Measurements from ENCODE around the gene LRRC38.
"Not testable (repeated sequence)": the region's sequence is repeated elsewhere in the genome, so short reads cannot be mapped to it uniquely, and the experiment has no call there.

The LRRC38 gene, protein sequence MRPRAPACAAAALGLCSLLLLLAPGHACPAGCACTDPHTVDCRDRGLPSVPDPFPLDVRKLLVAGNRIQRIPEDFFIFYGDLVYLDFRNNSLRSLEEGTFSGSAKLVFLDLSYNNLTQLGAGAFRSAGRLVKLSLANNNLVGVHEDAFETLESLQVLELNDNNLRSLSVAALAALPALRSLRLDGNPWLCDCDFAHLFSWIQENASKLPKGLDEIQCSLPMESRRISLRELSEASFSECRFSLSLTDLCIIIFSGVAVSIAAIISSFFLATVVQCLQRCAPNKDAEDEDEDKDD

DNA sequence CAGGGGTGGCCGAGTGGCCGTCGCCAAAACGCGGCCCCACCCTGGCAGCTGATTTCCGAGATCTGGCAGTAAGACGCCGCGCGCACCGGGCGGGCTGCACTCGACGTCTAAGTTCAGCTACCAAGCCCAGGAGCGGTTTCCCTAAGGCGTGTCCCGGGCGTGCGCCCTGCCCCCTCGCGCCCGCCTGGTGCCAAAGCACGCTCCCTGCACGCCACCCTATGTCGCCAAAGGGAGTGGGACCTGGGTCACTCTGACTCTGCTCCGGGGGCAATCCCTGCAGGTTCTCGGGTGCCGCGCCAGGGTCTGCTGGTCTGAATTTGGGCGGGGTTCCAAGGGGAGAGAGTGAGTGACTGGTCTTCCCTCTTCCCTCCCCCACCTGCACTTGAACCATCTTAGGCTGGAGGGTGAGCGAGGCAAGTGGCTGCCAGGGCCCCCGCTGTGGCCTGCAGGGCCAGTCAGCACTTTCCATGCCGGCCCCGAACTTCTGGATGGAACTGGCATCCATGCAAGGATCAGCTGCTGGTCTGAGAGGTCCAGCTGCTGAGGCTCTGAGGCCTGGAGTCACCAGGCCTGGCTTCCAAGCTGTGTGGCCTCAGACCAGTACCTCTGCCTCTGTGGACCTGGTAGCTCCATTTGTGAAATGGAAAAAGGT is at the start of gene LRRC38:
TSS of gene LRRC38 (minus strand) at position 109 of the 652 bp plus-strand sequence. CDS start 410 bp downstream, outside the sequence.
- DNase-seq (ENCODE audit: low read depth in 2 of 2), result peak in 1 of 2 experiments; percentile 1

DNA sequence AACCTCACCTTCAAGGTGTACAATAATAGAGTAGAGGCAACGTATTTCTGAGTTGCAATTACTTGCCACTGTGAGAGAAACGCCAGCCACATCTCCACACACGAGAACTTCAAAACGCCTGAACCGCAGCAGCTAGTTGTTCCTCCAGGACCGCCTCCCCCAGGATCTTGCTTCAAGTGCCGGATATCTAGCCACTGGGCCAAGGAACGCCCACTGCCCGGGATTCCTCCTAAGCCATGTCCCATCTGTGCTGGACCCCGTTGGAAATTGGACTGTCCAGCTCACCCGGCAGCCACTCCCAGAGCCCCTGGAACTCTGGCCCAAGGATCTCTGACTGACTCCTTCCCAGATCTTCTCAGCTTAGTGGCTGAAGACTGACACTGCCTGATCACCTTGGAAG is 49.2 kb upstream of the LRRC38 start:
- not testable (repeated sequence) for DNase-seq (ENCODE audit: low read depth in 2 of 2)

DNA sequence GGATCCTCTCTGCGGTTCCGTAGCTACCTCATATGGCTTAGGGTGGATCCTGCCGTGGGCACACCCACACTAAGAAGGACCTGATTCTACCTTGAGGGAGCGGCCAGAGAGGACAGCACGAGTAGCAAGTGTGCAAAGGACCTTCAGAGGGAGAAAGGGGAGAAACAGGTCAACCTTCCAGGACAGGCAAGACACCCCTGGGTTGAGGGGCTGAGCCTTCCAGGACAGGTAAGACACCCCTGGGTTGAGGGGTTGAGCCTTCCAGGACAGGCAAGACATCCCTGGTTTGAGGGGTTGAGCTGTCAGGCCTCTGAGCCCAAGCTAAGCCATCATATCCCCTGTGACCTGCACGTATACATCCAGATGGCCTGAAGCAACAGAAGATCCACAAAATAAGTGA is 46.7 kb upstream of the LRRC38 start:
- no peak for DNase-seq (ENCODE audit: low read depth in 2 of 2)

DNA sequence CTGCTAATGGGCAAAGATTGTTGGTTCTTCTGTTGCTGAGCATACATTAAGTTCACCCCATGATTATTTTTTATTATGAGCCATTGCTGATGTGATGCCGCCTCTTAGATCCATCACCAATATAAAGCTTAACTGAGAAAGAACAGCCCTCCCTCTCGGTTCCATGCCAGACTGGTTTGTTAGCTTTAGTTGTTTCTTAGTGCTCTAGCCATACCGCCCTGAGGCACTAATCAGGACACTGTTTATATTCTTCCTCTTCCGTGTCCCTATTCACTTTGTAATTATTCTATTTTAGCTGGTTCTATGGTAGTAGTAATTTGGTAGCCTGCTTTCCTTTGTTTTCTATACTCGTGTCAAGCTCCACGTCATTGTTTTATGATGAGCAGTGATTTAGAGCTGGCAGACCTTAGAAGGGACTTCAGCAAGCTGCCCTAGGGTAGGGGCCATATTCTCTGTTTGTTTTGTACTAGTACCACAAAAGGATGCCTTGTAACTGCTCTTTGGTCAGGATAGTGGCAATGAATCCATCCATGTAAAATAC is 42.5 kb upstream of the LRRC38 start:
- no peak for DNase-seq (ENCODE audit: low read depth in 2 of 2)

DNA sequence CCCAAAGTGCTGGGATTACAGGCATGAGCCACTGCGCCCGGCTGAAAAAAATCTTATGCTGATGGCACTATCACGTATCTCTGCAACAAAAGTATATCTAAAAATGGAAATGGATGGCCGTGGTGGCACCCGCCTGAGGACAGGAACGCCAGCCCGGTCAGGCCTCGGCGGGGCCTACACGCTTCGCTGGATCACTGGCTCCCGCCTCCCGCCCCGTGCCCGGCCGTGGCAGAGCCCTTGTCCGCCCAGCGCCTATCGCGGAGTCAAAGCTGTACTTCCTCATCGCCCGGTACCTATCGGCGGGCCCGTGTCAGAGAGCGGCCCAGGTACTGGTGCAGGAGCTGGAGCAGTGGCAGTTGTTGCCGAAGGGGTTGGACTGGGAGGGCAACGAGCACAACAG is 41.0 kb upstream of the LRRC38 start:
- DNase-seq (ENCODE audit: low read depth in 2 of 2), result no peak

DNA sequence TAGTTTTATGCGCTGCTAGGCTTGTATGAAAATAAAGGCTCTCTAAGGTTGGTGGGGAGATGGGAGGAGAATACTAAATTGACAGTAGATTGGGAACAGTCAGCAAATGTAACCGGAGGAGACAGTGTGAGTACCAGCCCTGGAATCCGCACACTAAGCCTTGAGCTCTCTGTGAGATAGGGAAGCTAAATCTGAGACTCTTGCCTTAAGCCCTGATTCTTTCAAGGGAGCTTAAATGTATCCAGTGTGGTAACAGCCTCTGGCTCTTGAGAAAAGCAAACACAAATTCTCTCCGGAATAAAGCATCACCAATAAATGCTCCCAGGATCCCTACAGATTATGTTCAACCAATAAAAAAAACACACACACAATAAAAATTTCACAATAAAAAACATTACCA is 36.9 kb upstream of the LRRC38 start:
- DNase-seq (ENCODE audit: low read depth in 2 of 2), result no peak

DNA sequence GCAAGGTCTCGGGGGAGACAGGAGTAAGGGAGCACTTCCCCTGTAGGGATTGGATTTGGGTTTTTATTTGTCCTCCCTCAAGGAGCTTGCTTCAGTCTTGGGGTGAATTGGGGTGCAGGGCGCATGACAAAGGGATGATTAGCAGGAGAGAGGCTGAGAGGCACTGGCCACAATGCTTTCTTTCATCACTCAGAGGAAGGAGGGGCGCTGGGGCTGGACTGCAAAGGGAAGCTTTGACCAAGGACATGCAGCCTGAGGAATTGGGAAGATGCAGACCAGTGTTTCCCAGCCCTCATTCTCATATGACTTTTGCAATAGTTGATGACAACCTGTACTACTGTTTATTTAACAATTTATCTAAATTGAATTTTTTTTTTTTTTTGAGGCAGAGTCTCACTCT is 35.7 kb upstream of the LRRC38 start:
- no peak for DNase-seq (ENCODE audit: low read depth in 2 of 2)

DNA sequence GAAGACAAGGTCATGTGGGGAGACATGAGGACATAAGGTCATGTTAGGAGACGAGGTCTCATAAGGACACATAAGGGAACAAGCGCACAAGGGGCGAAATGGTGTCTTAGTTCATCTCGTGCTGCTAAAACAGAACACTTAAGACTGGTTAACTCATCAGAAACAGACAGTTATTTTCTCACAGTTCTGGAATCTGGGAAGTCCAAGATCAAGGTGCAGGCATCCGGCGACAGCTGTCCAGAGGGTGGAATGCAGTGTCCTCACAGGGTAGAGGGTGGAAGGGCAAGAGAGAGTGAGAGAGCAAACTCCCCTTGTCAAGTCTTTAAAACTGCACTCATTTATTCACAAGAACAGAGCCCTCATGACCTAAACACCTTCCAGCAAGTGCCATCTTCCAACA is 35.2 kb upstream of the LRRC38 start:
- no peak for DNase-seq (ENCODE audit: low read depth in 2 of 2)

DNA sequence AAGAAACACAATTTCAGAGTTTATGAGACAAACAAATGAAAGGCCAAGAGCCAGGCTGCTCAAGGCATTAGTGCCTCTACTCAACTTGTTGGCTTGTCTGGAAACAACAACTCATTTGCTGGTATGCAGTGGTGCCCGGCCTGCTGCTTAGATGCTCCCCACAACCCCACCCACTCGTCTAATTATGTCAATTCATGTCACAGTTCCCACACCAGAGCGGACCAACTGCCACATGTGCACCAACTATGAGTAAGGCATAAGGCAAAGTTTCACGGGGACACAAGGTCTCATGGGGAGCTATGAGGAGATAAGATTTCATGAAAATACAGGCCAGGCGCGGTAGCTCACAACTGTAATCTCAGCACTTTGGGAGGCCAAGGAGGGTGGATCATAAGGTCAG is 34.5 kb upstream of the LRRC38 start:
- no peak for DNase-seq (ENCODE audit: low read depth in 2 of 2)

DNA sequence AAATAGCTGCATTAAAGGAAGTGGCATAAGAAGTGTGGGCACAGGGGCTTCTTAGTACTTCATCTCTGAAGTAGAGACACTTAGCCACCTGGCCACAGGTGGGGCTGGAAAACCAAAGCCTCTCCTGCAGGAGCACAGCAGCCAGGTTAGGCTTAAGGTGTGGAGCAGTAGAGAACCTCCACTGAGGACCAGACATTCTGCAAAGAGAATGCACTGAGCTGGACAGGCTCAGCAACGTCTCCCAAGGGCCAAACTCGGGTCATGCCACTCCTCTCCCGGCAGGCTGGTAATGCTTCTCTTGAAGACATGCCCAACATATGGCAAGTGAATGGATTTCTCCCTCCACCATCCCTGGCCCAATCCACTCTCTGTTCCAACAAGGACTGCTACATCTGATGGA is 33.0 kb upstream of the LRRC38 start:
- DNase-seq (ENCODE audit: low read depth in 2 of 2), result no peak

DNA sequence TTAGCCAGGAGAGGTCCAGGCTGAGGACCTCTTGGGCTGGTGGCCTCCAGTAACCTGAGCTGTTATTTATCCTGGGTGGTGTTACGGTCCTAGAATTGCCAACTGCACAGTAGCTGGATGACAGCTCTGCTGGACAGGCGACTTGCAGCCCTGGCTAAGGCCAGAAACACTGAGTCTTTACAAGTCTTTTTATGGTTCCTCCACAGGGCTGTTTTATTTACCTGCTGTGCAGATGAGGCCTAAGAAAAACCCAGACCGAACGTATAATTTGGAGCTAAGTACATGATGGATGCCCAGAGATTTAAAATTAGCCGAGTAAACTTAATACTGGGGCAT is 30.4 kb upstream of the LRRC38 start:
- no peak for DNase-seq (ENCODE audit: low read depth in 2 of 2)

DNA sequence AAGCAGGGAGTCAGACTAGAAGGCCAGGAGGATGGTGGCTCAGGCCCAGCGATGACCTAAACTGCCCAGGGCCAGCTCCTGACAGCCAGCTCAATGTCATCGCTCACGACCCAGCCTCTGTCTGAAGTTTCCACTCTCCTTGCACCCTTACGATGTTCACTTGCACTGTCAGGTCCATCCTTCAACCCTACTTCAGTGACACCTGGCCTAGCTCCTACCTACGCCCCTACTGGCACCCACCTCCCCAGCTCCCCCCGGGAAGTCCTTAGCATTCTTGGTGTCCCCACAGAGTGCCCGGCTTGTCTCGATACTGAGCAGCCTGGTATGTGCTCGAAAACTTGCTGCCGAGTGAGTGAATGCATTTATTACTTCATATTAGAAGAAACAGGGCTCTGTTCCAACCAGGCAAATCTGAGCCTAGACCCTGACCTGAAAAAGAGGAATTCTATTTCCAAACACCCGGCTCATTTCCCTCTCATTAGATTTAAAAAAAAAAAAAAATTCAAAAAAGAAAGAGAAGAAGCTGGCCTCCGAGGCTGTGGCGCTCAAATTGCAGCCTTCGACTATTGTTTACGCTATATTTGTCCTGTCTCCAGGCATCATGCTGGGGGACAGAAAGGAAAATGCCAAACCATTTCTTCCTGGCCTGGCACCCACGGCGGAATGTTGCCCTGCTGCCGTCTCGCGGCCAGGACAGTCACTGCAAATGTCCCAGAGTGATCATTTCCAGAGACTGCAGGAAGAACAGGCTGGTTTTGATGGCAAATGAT is 29.8 kb upstream of the LRRC38 start:
- DNase-seq (ENCODE audit: low read depth in 2 of 2), result no peak

DNA sequence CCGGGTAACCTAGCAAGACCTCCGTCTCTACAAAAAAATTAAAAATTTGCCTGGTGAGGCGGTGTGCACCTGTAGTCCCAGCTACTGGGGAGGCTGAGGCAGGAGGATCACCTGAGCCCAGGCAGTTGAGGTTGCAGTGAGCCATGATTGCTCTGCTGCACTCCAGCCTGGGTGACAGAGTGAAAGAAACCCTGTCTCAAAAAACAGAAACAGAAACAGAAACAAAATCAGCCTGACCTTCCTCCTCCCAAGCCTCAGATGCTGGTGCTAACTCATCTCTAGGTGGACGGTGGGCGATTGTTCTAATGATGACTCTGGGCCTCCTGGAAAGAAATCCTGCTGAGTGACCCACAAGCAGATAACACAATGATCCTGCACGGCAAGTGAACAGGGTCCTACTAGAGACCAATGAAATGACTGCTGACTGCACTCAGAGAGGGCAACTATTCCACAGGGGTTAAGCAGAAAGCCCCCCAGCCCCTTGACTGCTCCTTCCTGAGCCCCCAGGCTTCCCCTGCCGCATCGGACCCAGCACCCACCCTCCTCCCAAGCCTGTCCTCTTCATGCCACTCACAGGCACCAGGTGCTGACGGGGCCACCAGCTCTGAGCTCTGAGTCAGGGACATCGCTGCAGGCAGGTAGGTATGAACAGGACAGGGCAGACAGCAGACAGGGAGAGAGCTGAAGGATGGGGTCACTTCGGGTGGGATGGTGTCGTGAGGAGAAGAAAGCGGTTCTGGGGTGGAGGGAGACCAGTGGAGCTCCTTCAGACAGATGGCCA is 27.8 kb upstream of the LRRC38 start:
- DNase-seq (ENCODE audit: low read depth in 2 of 2), result no peak

DNA sequence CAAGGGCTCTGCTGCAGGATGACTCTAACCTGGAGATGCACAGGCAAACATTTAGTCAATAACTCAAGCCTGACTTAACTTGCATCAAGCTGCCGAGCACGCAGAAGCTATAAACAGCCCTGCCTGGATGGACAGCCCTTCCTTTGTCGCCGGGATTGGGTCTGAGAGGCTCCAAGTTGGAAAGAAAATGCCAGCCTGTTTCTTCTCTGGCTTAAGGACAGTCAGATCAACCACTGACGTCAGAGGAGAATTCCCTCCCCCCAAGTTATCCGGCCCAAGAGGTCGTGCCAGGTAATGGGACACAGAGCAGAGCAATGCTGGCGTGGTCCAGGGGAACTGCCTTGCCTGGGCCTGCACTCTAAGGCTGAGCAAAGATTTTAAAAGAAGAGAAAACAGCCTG is 27.1 kb upstream of the LRRC38 start:
- DNase-seq (ENCODE audit: low read depth in 2 of 2), result no peak

DNA sequence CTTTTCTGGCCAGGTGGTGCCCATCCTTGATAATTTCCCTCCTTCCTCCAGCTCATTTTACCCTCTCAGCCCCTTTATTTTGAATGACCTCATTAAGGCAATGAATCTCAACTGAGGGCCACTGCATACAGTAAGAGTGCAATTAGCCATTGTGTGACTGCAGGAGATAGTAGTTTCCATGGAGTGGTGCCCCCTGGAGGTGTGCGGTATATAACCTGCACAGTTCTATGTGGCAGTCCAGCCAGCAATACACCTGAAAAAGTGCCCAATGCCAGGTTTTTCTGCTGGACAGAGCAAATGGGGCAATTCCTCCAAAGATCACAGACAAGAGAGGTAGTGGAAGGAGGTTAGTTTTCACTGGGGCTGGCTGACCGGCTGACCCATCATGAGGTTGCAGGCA is 25.9 kb upstream of the LRRC38 start:
- DNase-seq (ENCODE audit: low read depth in 2 of 2), result no peak

DNA sequence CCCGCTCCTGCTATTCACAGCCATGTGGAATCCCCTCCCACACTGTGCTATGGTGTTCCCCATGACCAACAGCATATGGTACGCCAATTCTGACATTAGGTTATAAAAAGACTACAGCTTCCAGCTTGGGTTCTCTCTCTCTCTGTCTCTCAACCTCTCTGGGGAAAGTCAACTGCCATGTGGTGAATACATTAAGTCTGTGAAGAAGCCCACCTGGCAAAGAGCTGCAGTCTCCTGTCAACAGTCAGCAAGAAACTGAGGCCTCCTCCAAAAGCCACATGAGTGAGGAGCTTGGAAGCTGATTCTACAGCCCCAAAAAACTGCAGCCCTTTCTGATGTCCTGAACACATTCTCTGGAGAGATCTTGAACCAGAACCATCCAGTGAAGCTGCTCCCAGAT is 25.0 kb upstream of the LRRC38 start:
- DNase-seq (ENCODE audit: low read depth in 2 of 2), result no peak

DNA sequence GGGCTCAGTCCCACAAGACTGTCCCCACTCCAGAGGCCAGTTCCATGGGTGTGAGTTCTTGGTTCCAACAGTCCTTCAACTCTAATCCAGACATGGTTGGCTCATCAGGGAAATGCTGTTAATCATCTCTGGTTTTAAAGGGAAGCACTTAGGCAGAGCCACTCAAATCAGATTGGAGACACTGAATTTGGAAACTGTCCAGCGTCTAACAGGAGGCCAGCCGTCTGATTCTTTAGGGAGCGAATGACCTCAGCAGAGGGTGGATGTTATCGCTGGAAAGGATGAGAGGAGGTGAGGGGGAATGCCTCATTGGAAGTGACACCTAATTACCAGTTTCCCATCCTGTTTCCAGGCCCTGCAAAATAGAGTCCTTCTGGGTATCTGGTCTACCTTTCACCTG is 22.8 kb upstream of the LRRC38 start:
- DNase-seq (ENCODE audit: low read depth in 2 of 2), result no peak

DNA sequence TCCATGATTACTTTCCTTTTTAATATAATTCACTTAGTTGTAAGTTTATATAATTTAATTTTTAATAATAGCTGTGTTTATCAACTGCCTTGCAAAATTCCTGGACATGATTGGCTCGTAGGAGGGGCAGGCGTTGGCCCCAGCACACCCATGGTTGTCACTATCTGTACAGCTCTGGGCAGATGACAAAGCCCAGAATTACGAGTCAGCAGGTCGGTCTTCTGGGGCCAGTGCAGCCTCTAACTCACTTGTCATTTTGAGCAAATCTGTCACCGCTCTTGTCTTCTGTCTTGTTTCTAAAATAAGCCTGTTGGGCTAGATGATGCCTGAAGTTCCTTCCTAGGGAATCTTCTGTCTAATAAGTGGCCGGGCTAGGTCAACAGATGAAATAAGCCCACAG is 21.4 kb upstream of the LRRC38 start:
- DNase-seq (ENCODE audit: low read depth in 2 of 2), result no peak

DNA sequence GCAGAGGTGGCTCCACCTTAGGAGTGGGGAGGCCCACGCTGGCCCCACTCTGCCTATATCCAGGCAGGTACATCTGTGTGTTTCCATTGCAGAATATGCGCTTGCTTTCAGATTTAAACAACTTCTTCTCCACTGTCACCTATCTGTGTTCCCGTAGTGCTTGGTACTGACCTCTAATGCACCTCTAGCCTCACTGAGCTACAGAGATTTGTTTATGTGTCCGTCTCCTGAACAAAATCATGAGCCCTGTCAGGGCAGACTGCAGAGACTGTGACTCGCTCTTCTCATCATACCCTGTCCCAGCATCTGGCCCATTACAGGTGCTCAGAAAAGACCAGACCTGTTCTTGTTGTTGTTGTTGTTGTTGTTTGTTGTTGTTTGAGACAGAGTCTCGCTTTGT is 14.5 kb upstream of the LRRC38 start:
- no peak for DNase-seq (ENCODE audit: low read depth in 2 of 2)

DNA sequence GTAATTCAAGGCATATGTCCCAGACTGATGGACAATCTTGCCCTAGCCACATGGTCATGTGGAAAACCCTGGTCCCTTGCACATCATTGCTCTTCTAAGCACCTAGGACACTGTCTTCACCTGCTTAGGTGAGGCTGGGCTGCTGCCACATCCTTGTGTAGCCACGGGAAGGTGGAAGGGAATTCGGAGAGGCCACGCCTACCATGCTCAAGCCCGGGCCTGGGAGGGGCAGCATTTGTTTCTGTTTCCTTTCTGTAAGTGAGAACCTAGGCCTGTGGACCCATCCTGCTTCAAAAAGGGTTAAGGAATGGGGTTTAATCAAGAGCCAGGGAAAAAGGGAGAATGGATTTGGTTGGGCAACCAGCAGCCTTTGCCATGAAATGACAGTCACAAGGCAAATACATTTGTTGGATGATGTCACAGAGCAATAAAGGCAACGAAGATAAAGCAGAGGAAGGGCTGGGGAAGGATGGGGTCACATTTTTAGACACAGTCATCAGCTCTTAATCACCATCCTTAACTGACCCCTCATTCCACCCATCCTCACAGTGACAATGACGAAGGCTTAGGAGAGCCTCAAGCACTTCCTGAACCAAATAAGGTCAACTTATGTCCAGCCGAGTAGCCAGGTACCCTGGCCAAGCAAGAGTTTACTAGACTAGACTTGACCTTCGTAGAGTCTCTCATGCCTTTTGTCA is 10.1 kb upstream of the LRRC38 start:
- no peak for DNase-seq (ENCODE audit: low read depth in 2 of 2)

DNA sequence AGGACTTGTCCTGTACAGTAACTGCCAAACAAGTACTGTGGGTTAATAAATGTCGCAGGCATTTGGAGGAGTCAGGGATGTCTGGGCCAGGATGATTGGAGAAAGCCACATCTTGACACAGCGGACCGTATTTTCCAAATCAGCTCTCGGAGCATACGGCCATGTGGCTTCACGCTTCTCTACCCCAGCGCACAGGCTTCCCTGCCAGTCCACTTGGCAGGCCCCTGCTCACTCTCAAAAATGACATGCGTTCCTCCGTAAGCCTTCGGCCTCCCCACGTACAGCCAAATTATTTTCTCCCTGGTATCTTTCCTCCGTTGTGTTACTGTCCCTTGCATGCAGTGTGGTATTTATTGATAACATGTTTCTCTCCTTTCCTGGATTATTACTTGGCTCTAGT is 7.2 kb upstream of the LRRC38 start:
- no peak for DNase-seq (ENCODE audit: low read depth in 2 of 2)

Measured in stimulated activated CD4-positive, alpha-beta T cell treated with anti-CD3 and anti-CD28 coated beads, Interleukin-12 subunit alpha, Interleukin-12 subunit beta, amount 100 ng/mL, for 24 hours (primary cell).